GM21717 (cell line): ENCODE measurements around the gene GRWD1.

Experiments
- ATAC-seq: cut with Tn5 transposase; IDR thresholded peaks from one replicate; pipeline ENCODE4 v1.9.1; 2021; ENCODE audit warnings: mild to moderate bottlenecking, moderate library complexity; ENCODE audit not compliant: unreplicated experiment

The GRWD1 gene

GRCh38 chr19:48455171-48455907 lies 9.6 kb downstream of the GRWD1 start, which contains the start of gene KCNJ14:
TSS of gene KCNJ14 (plus strand) at chr19:48455574. CDS start at chr19:48461725, 6,151 bp downstream.
- ATAC-seq = no peak

- no peak for ATAC-seq
Measured at GRCh38 chr19:48455908-48456562, 10.3 kb downstream of the GRWD1 start.

- no peak for ATAC-seq
Measured at GRCh38 chr19:48456864-48457263, 11.1 kb downstream of the GRWD1 start.

DNA sequence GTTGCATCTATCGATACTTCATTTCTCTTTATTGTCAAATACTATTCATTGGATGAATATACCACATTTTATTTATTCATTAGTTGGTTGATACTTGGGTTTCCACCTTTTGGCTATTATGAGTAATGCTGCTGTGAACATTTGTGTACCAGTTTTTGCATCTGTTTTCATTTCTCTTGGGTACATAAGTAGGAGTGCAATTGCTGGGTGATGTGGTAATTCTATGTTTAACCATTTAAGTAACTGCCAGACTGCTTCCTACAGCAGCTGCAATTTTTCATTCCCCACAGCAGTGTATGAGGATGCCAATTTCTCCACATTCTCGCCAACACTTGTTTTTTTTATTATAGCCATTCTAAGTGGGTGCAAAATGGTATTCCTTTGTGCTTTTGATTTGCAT lies 12.2 kb downstream of the GRWD1 start:
- no peak for ATAC-seq

GRCh38 chr19:48461651-48461981 lies 15.8 kb downstream of the GRWD1 start:
- no peak for ATAC-seq

- ATAC-seq = no peak
Measured at GRCh38 chr19:48461982-48462655, 16.3 kb downstream of the GRWD1 start.

DNA sequence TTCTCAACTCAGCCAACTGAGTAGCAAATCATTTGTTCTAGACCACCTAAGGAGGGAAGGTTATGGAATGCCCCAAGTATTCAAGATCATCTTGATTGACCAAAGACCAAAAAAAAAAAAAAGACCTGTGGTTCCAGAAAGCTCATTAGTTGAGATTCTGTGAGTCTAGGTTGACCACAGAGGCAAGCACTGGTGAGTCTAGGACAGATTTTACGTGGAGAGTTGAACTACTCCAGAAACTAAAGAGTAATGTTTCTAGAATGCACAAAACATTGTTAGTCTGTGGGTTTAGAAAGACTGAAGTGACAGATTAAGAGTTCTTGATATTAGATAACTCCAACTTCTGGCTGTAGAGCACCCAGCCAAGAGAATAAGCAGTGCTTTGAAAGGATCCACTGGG lies 19.4 kb downstream of the GRWD1 start:
- no peak for ATAC-seq

- no peak for ATAC-seq
Measured at GRCh38 chr19:48466561-48467325, 21.0 kb downstream of the GRWD1 start.

GRCh38 chr19:48468772-48469288 lies 23.0 kb downstream of the GRWD1 start:
- peak; percentile 72 for ATAC-seq

DNA sequence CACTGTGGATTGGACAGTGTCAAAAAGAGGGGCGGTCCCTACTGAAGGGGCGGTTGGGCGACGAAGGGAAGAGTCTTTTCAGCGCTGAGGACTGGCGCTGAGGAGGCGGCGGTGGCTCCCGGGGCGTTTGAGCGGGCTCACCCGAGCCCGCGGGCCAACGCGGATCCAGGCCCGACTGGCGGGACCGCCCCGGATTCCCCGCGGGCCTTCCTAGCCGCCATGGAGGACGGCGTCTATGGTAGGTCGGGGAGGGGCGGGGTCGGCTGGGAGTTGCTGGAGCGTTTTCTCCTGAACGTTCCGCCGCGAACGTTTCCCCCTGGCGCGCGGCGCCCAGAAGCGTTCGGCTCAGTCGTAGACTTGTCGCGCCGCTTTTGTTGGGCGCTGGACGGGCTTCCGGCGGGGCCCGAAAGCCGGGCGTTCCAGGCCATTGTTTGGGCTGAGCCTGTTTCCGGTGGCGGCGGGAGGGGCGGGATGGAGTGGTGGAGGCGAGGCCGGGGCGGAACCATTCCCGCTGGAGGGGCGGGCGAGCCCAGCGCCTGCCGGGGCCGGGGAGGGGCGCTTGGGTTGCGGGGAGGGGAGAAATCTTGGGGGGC lies 23.6 kb downstream of the GRWD1 start, which contains the start of gene CYTH2:
Gene CYTH2, plus strand, starts transcription at position 81 of the 593 bp plus-strand sequence. Its CDS starts 139 bp downstream, at position 220.
- peak; percentile 22 for ATAC-seq

- ATAC-seq = no peak
Measured at GRCh38 chr19:48469934-48470680, 24.3 kb downstream of the GRWD1 start.

- ATAC-seq = no peak
Measured at GRCh38 chr19:48470856-48471255, 25.1 kb downstream of the GRWD1 start.

DNA sequence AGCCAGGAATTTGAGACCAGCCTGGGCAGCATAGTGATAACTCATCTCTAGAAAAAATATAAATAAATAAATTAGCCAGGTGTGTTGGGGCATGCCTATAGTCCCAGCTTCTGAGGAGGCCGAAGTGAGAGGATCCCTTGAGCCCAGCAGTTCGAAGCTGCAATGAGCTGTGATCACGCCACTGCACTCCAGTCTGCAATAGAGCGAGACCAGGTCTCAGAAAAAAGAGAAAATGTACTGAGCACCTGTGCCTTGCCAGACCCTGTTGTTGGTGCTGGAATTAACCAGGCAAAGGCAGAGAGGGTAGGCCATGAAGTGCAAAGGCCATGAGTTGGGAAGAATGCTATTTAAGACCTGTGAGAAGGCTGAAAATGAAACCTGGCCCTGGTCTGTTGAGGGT lies 26.1 kb downstream of the GRWD1 start:
- ATAC-seq = no peak

GRCh38 chr19:48473161-48473966 lies 27.6 kb downstream of the GRWD1 start:
- ATAC-seq = no peak

- ATAC-seq = no peak
Measured at GRCh38 chr19:48474084-48474592, 28.4 kb downstream of the GRWD1 start.

DNA sequence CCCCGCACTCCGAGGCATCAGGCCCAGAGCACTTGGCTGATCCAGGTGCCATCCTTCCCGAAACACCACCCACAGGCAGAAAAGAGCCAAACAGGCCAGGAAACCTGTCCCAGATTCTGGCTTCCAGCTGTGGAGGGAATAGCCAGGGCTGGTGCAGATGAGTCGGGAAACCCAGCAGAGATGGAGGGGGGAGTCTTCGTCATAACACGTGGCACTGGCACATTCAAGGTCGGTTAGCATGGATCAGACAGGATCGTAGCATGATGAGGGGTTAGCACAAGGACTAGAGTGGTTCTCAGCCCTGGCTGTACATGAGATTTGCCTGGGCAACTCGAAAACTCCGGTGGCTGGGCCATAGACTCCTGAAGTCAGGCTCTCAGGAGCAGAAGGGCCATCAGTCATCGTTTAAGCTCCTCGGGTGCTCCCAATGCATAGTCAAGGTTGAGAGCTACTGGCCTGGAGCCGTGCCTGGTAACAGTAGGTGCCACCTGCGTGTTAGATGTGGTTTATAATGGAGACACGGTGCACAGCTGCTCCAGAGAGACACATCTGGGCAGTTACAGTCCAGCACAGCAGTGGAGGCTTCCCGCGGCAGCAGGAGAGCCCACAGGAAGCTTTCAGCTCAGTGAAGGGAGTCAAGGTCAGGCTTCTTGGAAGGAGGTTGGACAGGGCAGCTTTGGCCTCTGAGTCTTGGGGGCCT lies 29.7 kb downstream of the GRWD1 start:
- no peak for ATAC-seq

DNA sequence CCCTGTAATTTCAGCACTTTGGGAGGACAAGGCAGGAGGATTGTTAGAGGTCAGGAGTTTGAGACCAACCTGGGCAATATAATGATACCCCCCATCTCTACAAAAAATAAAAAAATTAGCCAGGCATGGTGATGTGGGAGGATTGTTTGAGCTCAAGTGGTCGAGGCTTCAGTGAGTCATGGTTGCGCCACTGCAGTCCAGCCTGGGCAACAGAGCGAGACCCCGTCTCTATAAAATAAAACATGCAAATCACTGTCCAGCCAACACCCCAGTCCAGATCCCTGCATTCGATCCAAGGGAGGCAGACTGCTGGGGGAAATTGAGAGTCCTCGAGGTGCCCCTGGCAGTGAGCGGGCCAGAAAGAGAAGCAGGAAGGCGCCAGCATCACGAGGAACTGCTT lies 30.4 kb downstream of the GRWD1 start:
- no peak for ATAC-seq

- ATAC-seq = no peak
Measured at GRCh38 chr19:48477067-48477685, 31.4 kb downstream of the GRWD1 start.
